Endothelial cell of umbilical vein (primary cell): ENCODE results near the gene TSPAN15. TPM values are rescaled to one million over a fixed set of nuclear protein-coding genes. Genes with fewer than 3 reads are reported as not detected.

Experiments used
- BruUV-seq: library from RNA; stranded (reverse); fragments of 400-500 nt; replicated peaks from 2 replicates; lab custom pipeline; 2021; lab: Mats Ljungman, UMichigan
- CTCF ChIA-PET: fragments of 300-600, 350-600 bp; sonication (Branson Sonifier 250); formaldehyde crosslinking; loops from one replicate; lab custom pipeline; 2021; ENCODE audit warnings: antibody characterized with exemption, inconsistent platforms; lab: Charles Lee
- POLR2A ChIA-PET: fragments of 300-600, 350-600 bp; sonication (Branson Sonifier 250); formaldehyde crosslinking; loops from one replicate; lab custom pipeline; 2021; ENCODE audit warnings: antibody characterized with exemption, inconsistent platforms; lab: Charles Lee
- DNase-seq: peaks from one replicate; pipeline ENCODE4 v3.0.0-alpha.2; 2011; ENCODE audit warnings: low read depth, low spot score
- FAIRE-seq: peaks from 2 replicates; lab custom pipeline; 2011; peaks lifted over from hg19 to GRCh38; lab: Jason Lieb, UNC
- H2AFZ ChIP-seq: 2 replicates; pipeline ENCODE4 v1.6.0; 2012; ENCODE audit warnings: low read depth, low read length, control low read depth, inconsistent platforms
- H3K27ac ChIP-seq: 2 replicates; pipeline ENCODE4 v1.5.1; 2011; ENCODE audit warnings: low read depth, mild to moderate bottlenecking, control low read depth, low read length, moderate library complexity; ENCODE audit not compliant: insufficient read depth
- H3K27me3 ChIP-seq, 2 experiments: 2 replicates each; pipeline versions ENCODE4 v1.6.0 to v1.6.1; 2011; ENCODE audit warnings: low read length in 2 of 2, mixed read lengths in 1 of 2; ENCODE audit not compliant: control insufficient read depth in 2 of 2, insufficient read depth in 2 of 2
- H3K36me3 ChIP-seq, 2 experiments: 2 replicates in 1 of 2; 3 replicates in 1 of 2; pipeline ENCODE4 v1.5.1; 2011; ENCODE audit warnings: low read length in 2 of 2, mild to moderate bottlenecking in 1 of 2, moderate library complexity in 1 of 2; ENCODE audit not compliant: control insufficient read depth in 2 of 2, insufficient read depth in 2 of 2; ENCODE audit errors: extremely low read depth in 1 of 2
- H3K4me1 ChIP-seq: 3 replicates; pipeline ENCODE4 v1.5.1; 2011; ENCODE audit warnings: mild to moderate bottlenecking, low read length; ENCODE audit not compliant: control insufficient read depth, insufficient read depth; ENCODE audit errors: extremely low read depth
- H3K4me2 ChIP-seq: 2 replicates; pipeline ENCODE4 v1.6.1; 2011; ENCODE audit warnings: low read length, control low read depth, mixed read lengths; ENCODE audit not compliant: insufficient read depth
- H3K4me3 ChIP-seq, 3 experiments: fragments of 200-600 bp in 1 of 3; sonication (generic), shearing (Covaris generic) in 1 of 3; replicated peaks in 1 of 3; 2 replicates each; pipeline ENCODE4 v1.5.1; 2011 to 2016; ENCODE audit warnings: control low read depth in 3 of 3, low read length in 3 of 3, mild to moderate bottlenecking in 2 of 3, inconsistent platforms in 1 of 3, low read depth in 1 of 3, moderate library complexity in 1 of 3; ENCODE audit not compliant: insufficient read depth in 1 of 3
- H3K79me2 ChIP-seq: 2 replicates; pipeline ENCODE4 v1.6.0; 2012; ENCODE audit warnings: low read length, inconsistent platforms; ENCODE audit not compliant: control insufficient read depth, insufficient read depth
- H3K9ac ChIP-seq: replicated peaks from 2 replicates; pipeline ENCODE3; 2011; ENCODE audit warnings: low read length, control low read depth; ENCODE audit not compliant: insufficient read depth; ENCODE audit errors: extremely low read depth
- H3K9me1 ChIP-seq: replicated peaks from 3 replicates; pipeline ENCODE4 v1.6.0; 2011; ENCODE audit warnings: mild to moderate bottlenecking, low read length; ENCODE audit not compliant: control insufficient read depth, insufficient read depth; ENCODE audit errors: extremely low read depth
- H3K9me3 ChIP-seq: replicated peaks from 2 replicates; pipeline ENCODE4 v1.5.1; 2012; ENCODE audit warnings: low read length, inconsistent platforms; ENCODE audit not compliant: control insufficient read depth, insufficient read depth
- H4K20me1 ChIP-seq: replicated peaks from 2 replicates; pipeline ENCODE3; 2011; ENCODE audit warnings: mild to moderate bottlenecking, low read length; ENCODE audit not compliant: control insufficient read depth, insufficient read depth; ENCODE audit errors: extremely low read depth
- EZH2 ChIP-seq: IDR thresholded peaks from 2 replicates; pipeline ENCODE4 v1.6.1; 2012; ENCODE audit warnings: borderline replicate concordance, low read depth, mild to moderate bottlenecking, moderate library complexity, low read length, inconsistent platforms; ENCODE audit not compliant: severe bottlenecking
- FOS ChIP-seq: IDR thresholded peaks from 2 replicates; pipeline ENCODE4 v1.6.1; 2011; ENCODE audit warnings: mild to moderate bottlenecking, low read length, moderate library complexity, borderline replicate concordance; ENCODE audit not compliant: insufficient read depth
- GATA2 ChIP-seq: IDR thresholded peaks from 2 replicates; pipeline ENCODE4 v1.7.0; 2011; ENCODE audit warnings: low read depth, mild to moderate bottlenecking, moderate library complexity, mixed read lengths, low read length; ENCODE audit not compliant: insufficient read length, insufficient read depth
- MYC ChIP-seq: IDR thresholded peaks from one replicate; pipeline ENCODE4 v1.6.1; 2011; ENCODE audit warnings: mild to moderate bottlenecking, low read depth, low read length
- POLR2A ChIP-seq: IDR thresholded peaks from 2 replicates; pipeline ENCODE4 v1.6.1; 2012; ENCODE audit warnings: low read depth, mild to moderate bottlenecking, control low read depth, low read length
- POLR2AphosphoS5 ChIP-seq: IDR thresholded peaks from 2 replicates; pipeline ENCODE4 v1.6.1; 2012; ENCODE audit warnings: low read depth, mild to moderate bottlenecking, control low read depth, low read length, moderate library complexity; ENCODE audit not compliant: insufficient read depth
- dilution Hi-C: fragments of 300-500 bp; cut with MboI; formaldehyde crosslinking; loops from one replicate; pipeline ENCODE4 v1.15.0; 2019; ENCODE audit warnings: low sequenced_read_pairs; ENCODE audit not compliant: extremely low pct_ligation_motif_present
- intact Hi-C: fragments of 100-400 bp; cut with micrococcal nuclease; formaldehyde crosslinking; loops from one replicate; pipeline ENCODE4 v1.10.0; 2022
- polyA plus RNA-seq, 4 experiments: library from polyadenylated mRNA; depleted of rRNA in 3 of 4; stranded (reverse) in 3 of 4; unstranded in 1 of 4; fragments of >200 nt; gene quantifications; 2 replicates each; pipeline versions ENCODE4 v1.2.1 to v1.2.3, GENCODE V29; 2011 to 2012; ENCODE audit warnings: missing spikeins in 1 of 4
- total RNA-seq: library from RNA; stranded (reverse); gene quantifications from 2 replicates; pipeline ENCODE4 v1.2.3, GENCODE V29; 2021
- TF ChIP-seq, protein P1 (sequence below), 2 donors: IDR thresholded peaks; 1 replicate in 1 of 2; 2 replicates in 1 of 2; pipeline ENCODE4 v1.5.1; 2011; ENCODE audit warnings: low read length in 2 of 2, mild to moderate bottlenecking in 2 of 2, moderate library complexity in 2 of 2, control low read depth in 1 of 2, inconsistent platforms in 1 of 2, low read depth in 1 of 2; ENCODE audit not compliant: insufficient read depth in 1 of 2; ENCODE audit errors: extremely low read depth in 1 of 2
- TF ChIP-seq, protein P2 (sequence below): IDR thresholded peaks from 2 replicates; pipeline ENCODE4 v1.6.1; 2011; ENCODE audit not compliant: insufficient read depth, insufficient read length

The TSPAN15 gene
- total and polyA plus RNA-seq, 2 donors (not counting 3 experiments of a cell fraction or from before 2014, with no cell fraction given), result 78.4 to 189 TPM

DNA sequence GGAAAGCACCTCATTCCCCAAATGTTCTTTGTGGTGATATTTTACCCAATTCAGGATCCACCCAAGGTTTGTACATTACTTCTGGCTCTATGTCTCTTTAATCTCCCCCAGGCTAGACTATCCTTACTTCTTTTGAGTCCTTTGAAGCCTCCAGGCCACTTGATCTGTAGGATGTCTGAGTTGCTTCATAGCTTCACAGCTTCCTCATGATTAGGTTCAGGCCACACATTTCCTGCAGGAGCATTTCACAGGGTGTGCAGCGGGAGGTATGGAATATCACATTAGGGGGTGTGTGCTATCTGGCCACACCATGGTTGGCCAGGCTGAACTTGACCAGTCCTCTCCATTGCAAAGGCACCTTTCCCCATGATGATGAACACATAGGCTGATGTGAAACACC lies 18.7 kb downstream of the TSPAN15 start:
- Histone ChIP-seq H3K9me1 (no peaks in the 10 kb centered on the region), H3K36me3 (no peaks in the 10 kb centered on the region), H3K4me2 (no peak overlapping the region), H3K4me1 (peaks cover 42% of the 10 kb centered on the region), H3K9me3 (no peaks in the 10 kb centered on the region), H3K9ac (no peak overlapping the region), H3K27me3 (no peaks in the 10 kb centered on the region), H4K20me1 (no peaks in the 10 kb centered on the region), H2AFZ (no peak overlapping the region), H3K4me3 (no peak overlapping the region), H3K79me2 (peaks cover 6% of the 10 kb centered on the region), H3K27ac (no peak overlapping the region)
- FAIRE-seq (no peak), DNase-seq (no peak)
- BruUV-seq, result no TSS peak
- ChIA-PET CTCF (interaction anchor here (0.6 to 5.3 kb wide), 3 partner anchors 21 to 41 kb away, joined by 5 to 60 read pairs (median 9); partner anchors contain the start of gene TSPAN15), POLR2A (no interaction called here)
- intact Hi-C loops (loop anchor here (5.0 kb wide), 2 partner anchors 37 to 43 kb away; no protein-coding TSS in a partner anchor), dilution Hi-C loops (no loop called here)
- TF ChIP-seq POLR2A (no peak), GATA2 (no peak), MYC (no peak), POLR2AphosphoS5 (no peak), FOS (no peak), EZH2 (no peak)
- TF ChIP-seq, protein P1, sequence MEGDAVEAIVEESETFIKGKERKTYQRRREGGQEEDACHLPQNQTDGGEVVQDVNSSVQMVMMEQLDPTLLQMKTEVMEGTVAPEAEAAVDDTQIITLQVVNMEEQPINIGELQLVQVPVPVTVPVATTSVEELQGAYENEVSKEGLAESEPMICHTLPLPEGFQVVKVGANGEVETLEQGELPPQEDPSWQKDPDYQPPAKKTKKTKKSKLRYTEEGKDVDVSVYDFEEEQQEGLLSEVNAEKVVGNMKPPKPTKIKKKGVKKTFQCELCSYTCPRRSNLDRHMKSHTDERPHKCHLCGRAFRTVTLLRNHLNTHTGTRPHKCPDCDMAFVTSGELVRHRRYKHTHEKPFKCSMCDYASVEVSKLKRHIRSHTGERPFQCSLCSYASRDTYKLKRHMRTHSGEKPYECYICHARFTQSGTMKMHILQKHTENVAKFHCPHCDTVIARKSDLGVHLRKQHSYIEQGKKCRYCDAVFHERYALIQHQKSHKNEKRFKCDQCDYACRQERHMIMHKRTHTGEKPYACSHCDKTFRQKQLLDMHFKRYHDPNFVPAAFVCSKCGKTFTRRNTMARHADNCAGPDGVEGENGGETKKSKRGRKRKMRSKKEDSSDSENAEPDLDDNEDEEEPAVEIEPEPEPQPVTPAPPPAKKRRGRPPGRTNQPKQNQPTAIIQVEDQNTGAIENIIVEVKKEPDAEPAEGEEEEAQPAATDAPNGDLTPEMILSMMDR (IDR thresholded peaks at IDR 0.05; ENCODE audit: extremely low read depth in 1 of 2, insufficient read depth in 1 of 2, low read depth in 1 of 2, low read length in 2 of 2), result no peak
- TF ChIP-seq, protein P2, sequence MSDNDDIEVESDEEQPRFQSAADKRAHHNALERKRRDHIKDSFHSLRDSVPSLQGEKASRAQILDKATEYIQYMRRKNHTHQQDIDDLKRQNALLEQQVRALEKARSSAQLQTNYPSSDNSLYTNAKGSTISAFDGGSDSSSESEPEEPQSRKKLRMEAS, result no peak
